Endodermal cell (in vitro differentiated cells): ENCODE data around the gene NFXL1. TPM values are rescaled to one million over a fixed set of nuclear protein-coding genes. Genes with fewer than 3 reads are reported as not detected.

Source experiments
- DNase-seq: peaks from one replicate; pipeline ENCODE4 v3.0.0-alpha.2; 2017
- H3K27ac ChIP-seq: 2 replicates; pipeline ENCODE4 v1.5.1; 2013; ENCODE audit warnings: mild to moderate bottlenecking, low read depth, low read length, moderate library complexity
- H3K27me3 ChIP-seq: 2 replicates; pipeline ENCODE4 v1.6.1; 2013; ENCODE audit warnings: mild to moderate bottlenecking, low read length, moderate library complexity; ENCODE audit not compliant: insufficient read depth, control insufficient read depth, poor library complexity, severe bottlenecking
- H3K36me3 ChIP-seq: 2 replicates; pipeline ENCODE4 v1.7.0; 2013; ENCODE audit warnings: mild to moderate bottlenecking, low read length, moderate library complexity; ENCODE audit not compliant: control insufficient read depth, insufficient read depth
- H3K4me1 ChIP-seq: one replicate; pipeline ENCODE4 v1.7.0; 2013; ENCODE audit warnings: low read length; ENCODE audit not compliant: control insufficient read depth, insufficient read depth
- H3K4me3 ChIP-seq: 2 replicates; pipeline ENCODE4 v1.5.1; 2013; ENCODE audit warnings: mild to moderate bottlenecking, low read length, moderate library complexity
- H3K9ac ChIP-seq: 2 replicates; pipeline ENCODE4 v1.6.1; 2013; ENCODE audit warnings: mild to moderate bottlenecking, low read length, moderate library complexity; ENCODE audit not compliant: poor library complexity, severe bottlenecking; ENCODE audit errors: extremely low read depth
- H3K9me3 ChIP-seq: 2 replicates; pipeline ENCODE4 v1.6.1; 2013; ENCODE audit warnings: mild to moderate bottlenecking, low read length, moderate library complexity; ENCODE audit not compliant: control insufficient read depth
- H3K27ac Mint-ChIP-seq: 2 replicates; pipeline ENCODE4 v1.8.0; 2020; ENCODE audit warnings: mixed read lengths
- H3K27me3 Mint-ChIP-seq: 2 replicates; pipeline ENCODE4 v1.8.0; 2021; ENCODE audit warnings: mild to moderate bottlenecking, mixed read lengths; ENCODE audit not compliant: insufficient read depth
- H3K36me3 Mint-ChIP-seq: 2 replicates; pipeline ENCODE4 v1.8.0; 2020; ENCODE audit warnings: low read depth, mixed read lengths
- H3K4me1 Mint-ChIP-seq: 2 replicates; pipeline ENCODE4 v1.8.0; 2020; ENCODE audit warnings: mixed read lengths
- H3K4me3 Mint-ChIP-seq: 2 replicates; pipeline ENCODE4 v1.8.0; 2020; ENCODE audit warnings: mild to moderate bottlenecking, moderate library complexity, mixed read lengths
- H3K9me3 Mint-ChIP-seq: 2 replicates; pipeline ENCODE4 v1.8.0; 2020; ENCODE audit warnings: mild to moderate bottlenecking, mixed read lengths
- CTCF ChIP-seq: fragments of 200-600 bp; sonication (generic); conservative IDR thresholded peaks from 2 replicates; pipeline ENCODE4 v1.5.0; 2021; ENCODE audit warnings: antibody characterized with exemption, mild to moderate bottlenecking
- WGBS, 2 experiments: methylation state at CpG; one replicate each; pipeline versions ENCODE4 v1.1.5 to v1.1.7; 2013; ENCODE audit warnings: missing lambda C conversion rate in 2 of 2, mixed read lengths in 1 of 2; ENCODE audit not compliant: insufficient coverage in 1 of 2, insufficient read length in 1 of 2; 5-methylcytosine and 5-hydroxymethylcytosine counted together
- total RNA-seq, 2 donors: library from RNA; stranded (reverse); fragmentation: NEBNext Ultra II Directional in 1 of 2; extraction: Animal tissue kit (Norgen Biotek cat#: 25700) in 1 of 2; gene quantifications; 2 replicates in 1 of 2; 3 replicates in 1 of 2; pipeline ENCODE4 v1.2.1, GENCODE V29; 2021

The NFXL1 gene
- total RNA-seq, 2 donors from 2014 or later = 33.0 to 33.7 TPM

GRCh38 chr4:47862297-47862696 is 52.1 kb downstream of the NFXL1 start:
- H3K27me3 Mint-ChIP-seq = no peaks in the 10 kb centered on the region
- Histone ChIP-seq H3K36me3 (peaks cover 42% of the 10 kb centered on the region), H3K27me3 (no peaks in the 10 kb centered on the region), H3K4me1 (no peaks in the 10 kb centered on the region), H3K27ac (no peak overlapping the region), H3K9ac (no peak overlapping the region), H3K4me3 (no peak overlapping the region), H3K9me3 (no peaks in the 10 kb centered on the region)
- no peak overlapping the region for H3K27ac Mint-ChIP-seq
- no peaks in the 10 kb centered on the region for H3K4me1 Mint-ChIP-seq
- DNase-seq = no peak
- H3K4me3 Mint-ChIP-seq = no peak overlapping the region
- WGBS, 2 experiments = 97% methylated on average over 3 of the region's 3 CpGs; no CpG with 5 or more reads in 1 of the 2 experiments
- H3K36me3 Mint-ChIP-seq = peaks cover 30% of the 10 kb centered on the region
- TF ChIP-seq CTCF = no peak
- no peaks in the 10 kb centered on the region for H3K9me3 Mint-ChIP-seq

- H3K36me3 Mint-ChIP-seq = peaks cover 24% of the 10 kb centered on the region
- Histone ChIP-seq H3K36me3 (peaks cover 43% of the 10 kb centered on the region), H3K27ac (no peak overlapping the region), H3K9me3 (no peaks in the 10 kb centered on the region), H3K9ac (no peak overlapping the region), H3K4me1 (no peaks in the 10 kb centered on the region), H3K4me3 (no peak overlapping the region), H3K27me3 (no peaks in the 10 kb centered on the region)
- DNase-seq = no peak
- H3K9me3 Mint-ChIP-seq = no peaks in the 10 kb centered on the region
- no peak for TF ChIP-seq CTCF
- H3K27me3 Mint-ChIP-seq = no peaks in the 10 kb centered on the region
- H3K27ac Mint-ChIP-seq = no peak overlapping the region
- no peak overlapping the region for H3K4me3 Mint-ChIP-seq
- no CpG with 5 or more reads among the region's 1 CpG for WGBS, 2 experiments
- H3K4me1 Mint-ChIP-seq = no peaks in the 10 kb centered on the region
Measured at GRCh38 chr4:47860305-47860704, 54.1 kb downstream of the NFXL1 start.

- no peak for DNase-seq
- no peaks in the 10 kb centered on the region for H3K27me3 Mint-ChIP-seq
- Histone ChIP-seq H3K27me3 (no peaks in the 10 kb centered on the region), H3K27ac (no peak overlapping the region), H3K9me3 (no peaks in the 10 kb centered on the region), H3K4me1 (no peaks in the 10 kb centered on the region), H3K9ac (no peak overlapping the region), H3K4me3 (no peak overlapping the region), H3K36me3 (peaks cover 54% of the 10 kb centered on the region)
- no peak overlapping the region for H3K4me3 Mint-ChIP-seq
- peaks cover 29% of the 10 kb centered on the region for H3K36me3 Mint-ChIP-seq
- H3K4me1 Mint-ChIP-seq = no peaks in the 10 kb centered on the region
- no peak for TF ChIP-seq CTCF
- no peaks in the 10 kb centered on the region for H3K9me3 Mint-ChIP-seq
- 88 to 100% methylated on average over 1 to 2 of the region's 2 CpGs for WGBS, 2 experiments
- H3K27ac Mint-ChIP-seq = no peak overlapping the region
Measured at GRCh38 chr4:47858006-47858405, 56.4 kb downstream of the NFXL1 start.
